NCI-H1048 (cell line): ENCODE results near the gene CD300LB.
"Not testable (repeated sequence)": the region's sequence is repeated elsewhere in the genome, so short reads cannot be mapped to it uniquely, and the experiment has no call there.

ENCODE experiments used
- DNase-seq: peaks from one replicate; lab custom pipeline; 2025; lab: John Stamatoyannopoulos, UW

CD300LB gene

DNA sequence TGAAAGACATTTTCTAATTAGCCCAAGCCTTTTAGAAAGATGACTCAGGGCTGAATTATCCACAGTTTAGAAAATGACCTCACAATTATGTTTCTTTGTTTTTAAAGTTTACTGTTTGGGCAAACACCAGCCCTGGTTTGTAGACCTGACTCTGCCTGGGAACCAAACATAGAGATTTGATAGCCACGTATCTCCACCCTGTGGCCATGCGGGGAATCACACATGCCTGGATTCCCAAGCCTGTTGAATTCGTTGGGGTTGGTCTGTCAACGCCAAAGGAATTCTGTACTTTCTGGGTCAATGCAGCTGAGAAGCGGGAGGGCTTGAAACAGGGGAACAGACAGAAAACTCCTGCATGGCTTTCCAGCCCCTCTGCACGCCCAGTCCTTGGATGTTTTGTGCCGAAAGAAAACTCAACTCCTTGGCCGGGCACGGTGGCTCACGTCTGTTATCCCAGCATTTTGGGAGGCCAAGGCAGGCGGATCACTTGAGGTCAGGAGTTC lies 37.9 kb downstream of the CD300LB start:
- no peak for DNase-seq

DNA sequence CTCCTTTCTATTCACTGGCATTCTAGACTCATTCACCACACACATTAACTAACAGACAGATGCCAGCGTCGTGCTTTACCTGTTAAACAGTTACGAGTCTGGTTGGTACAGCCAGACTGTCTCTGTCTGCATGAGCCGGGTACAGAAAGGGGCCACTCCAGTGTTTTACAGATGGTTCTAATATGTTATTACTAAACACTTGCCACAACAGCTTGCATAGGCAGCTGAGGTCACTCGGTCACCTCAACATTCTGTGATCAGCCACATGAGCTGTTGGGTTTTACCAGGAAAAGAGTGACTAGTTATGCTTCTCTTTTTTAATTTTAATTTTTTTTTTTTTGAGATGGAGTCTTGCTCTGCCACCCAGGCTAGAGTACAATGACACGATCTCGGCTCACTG lies 39.6 kb downstream of the CD300LB start:
- no peak for DNase-seq

DNA sequence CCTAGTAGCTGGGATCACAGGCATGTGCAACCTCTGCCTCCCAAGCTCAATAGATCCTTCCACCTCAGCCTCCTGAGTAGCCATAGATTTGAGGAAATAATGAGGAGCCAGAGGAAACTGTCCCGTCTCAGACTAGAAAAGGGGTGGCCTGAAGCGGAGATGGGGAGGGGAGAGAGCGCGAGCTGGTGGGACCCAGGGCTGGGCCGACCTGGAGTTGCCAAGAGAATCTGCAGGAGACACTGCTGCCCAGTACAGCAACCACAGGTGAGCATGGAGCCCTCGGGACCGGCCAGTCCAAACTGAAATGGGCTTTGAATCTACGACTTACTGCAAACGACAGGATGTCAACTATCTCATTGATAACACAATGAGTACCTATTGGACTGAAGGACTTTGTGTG lies 40.6 kb downstream of the CD300LB start:
- DNase-seq = no peak

DNA sequence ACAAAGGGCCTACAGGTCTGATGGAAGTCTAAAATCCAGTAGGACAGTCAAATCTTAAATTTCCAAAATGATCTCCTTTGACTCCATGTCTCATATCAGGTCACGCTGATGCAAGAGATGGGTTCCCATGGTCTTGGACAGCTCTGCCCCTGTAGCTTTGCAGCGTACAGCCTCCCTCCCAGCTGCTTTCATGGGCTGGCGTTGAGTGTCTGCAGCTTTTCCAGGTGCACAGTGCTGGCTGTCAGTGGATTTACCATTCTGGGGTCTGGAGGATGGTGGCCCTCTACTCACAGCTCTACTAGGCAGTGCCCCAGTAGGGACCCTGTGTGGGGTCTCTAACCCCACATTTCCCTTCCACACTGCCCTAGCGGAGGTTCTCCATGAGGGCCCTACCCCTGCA lies 43.0 kb downstream of the CD300LB start:
- DNase-seq = not testable (repeated sequence)

DNA sequence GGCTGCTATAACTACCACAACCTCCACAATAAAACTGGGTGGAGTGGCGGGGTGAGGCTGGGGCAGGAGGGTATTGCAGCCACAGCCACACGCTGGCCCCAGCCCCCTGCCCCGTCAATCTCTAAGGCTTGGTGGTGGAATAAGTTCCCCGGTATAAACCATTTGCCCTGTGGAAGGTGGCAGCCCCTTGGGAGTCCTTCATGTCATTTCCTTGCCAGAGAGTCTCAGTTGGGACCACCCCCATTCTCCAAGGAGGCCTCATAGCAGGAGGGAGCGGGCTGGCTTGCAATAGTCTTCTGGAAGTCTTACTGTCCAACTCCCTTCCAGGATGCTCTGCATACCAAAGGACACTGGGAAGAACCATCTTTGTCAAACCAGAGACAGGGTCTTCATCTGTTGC lies 45.4 kb downstream of the CD300LB start:
- DNase-seq = no peak

DNA sequence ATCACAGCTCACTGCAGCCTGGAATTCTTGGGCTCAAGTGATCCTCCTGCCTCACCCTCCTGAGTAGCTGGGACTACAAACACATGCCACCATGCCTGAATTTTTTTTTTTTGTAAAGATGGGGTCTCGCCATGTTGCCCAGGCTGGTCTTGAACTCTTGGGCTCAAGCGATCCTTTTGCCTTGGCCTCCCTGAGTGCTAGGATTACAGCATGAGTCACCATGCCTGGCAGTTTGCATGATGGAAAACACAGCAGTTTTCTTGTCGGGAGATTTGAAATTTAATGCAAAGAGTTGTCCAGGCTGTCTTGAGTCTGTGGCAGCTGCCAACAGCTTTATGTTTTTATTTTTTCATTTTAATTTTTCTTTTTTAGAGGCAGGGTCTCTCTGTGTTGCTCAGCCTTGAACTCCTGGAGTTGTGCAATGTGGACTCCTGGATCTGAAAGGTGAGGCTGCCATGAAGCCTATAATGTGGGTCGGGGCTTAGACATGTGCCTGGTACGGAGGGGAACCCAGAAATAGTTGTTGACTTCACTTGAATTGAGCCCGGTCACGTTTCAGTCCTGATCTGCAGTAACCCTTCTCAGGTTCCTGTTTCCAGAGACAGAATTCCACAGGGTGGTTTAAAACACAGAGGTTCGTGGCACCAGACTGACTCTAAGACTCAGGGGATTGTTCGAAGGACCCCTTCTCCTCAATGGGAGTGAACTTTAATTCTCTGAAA lies 46.1 kb downstream of the CD300LB start:
- DNase-seq = no peak

DNA sequence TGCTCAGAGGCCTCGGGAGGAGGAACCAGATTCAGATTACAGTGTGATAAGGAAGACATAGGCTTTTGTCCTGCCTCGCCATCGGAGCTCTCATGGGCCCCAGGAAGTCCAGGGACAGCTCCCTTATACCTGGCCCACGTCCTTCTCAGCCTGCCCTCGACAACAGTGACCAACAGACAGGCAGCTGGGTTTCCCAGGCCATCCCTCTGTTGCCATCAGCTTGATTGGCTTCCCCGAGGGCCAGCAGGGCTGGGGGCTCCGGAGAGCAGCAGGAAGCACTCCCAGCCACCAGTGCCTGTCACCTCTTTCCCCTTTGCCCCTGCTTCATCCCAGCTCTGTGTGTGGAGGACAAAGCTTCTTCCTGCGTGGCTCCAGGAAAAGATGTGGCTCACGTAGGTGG lies 47.2 kb downstream of the CD300LB start:
- no peak for DNase-seq

DNA sequence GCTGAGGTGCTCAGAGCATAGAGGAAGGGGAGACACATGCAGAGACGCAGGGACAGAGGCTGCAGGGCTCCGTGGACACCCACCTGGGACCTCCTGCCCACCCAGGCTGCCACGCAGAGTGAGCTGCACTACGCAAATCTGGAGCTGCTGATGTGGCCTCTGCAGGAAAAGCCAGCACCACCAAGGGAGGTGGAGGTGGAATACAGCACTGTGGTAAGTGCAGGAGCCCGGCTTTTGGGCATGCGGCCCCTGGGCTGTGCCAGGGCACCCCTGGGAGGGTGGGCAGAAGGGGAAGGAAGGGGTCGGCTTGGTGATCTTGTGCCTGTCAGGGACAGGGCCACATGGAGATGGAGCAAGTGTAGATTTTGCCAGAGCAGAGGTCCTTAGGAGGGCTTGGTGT lies 49.7 kb downstream of the CD300LB start:
- no peak for DNase-seq

DNA sequence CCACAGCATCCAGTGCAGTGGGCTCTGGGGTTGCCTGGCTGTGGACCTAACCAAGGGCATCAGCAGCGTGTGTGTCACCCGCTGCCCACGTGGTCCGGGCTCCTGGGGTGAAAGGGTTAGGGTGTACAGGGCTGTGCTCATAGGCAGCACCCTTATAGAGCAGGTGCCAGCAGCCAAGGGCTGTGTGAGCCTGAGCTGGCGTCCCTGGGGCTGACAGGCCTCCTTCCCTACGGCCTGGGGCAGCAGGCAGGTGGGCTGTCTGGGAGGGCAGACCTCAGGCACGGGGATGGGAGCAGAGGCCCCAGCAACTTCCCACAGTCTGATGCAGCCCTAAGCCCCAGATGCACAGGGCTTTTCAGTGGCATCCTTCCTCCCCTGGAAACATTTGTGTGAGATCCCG lies 51.0 kb downstream of the CD300LB start:
- no peak for DNase-seq

DNA sequence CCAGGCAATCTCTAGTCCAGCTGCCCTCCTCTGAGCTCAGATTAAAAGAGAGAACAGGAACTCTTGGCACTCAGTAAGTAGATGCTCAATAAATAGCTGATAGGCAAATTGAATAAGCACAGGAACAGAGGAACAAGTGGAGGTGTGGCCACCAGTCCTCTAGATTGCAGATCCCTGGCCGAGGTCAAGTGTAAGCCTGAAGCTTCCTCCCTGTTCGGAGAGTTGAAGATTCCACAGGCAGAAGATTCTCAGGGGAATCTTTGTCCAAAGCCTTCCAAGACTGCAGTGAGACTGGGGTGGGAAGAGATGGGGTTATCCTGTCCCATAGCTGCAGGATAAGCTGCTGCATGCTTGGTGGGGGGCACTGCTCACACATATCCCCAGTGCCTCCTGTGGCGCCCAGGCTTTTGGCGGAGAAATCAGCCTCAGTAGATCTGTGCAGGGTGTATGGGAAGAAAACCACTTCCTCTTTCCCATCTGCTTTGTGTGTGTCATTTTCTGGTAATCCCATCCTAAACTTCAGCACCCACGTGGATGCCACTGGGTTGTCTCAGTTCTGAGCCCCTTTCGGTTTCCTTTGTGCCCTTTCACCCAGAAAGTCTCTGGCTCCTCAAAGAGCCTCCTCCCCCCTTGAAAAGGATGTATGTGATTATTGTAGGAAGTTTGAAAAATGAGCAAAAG lies 52.7 kb downstream of the CD300LB start:
- no peak for DNase-seq

DNA sequence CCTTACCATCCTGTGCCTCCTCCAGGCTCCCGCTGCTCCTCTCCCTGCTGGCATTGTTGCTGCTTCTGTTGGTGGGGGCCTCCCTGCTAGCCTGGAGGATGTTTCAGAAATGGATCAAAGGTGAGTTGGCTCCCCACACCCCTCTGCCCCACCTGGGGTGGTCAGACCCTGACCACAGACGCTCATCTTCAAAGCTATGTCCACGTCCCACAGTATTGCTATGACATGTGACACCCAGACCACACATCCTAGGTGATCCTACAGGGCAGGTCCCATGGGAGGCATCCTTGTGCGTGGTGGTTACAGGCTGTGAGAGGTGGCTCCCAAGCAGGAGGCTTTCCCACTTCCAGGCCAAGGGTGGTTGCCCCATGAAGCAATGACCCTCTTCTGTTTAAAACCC lies 53.9 kb downstream of the CD300LB start:
- DNase-seq = no peak

DNA sequence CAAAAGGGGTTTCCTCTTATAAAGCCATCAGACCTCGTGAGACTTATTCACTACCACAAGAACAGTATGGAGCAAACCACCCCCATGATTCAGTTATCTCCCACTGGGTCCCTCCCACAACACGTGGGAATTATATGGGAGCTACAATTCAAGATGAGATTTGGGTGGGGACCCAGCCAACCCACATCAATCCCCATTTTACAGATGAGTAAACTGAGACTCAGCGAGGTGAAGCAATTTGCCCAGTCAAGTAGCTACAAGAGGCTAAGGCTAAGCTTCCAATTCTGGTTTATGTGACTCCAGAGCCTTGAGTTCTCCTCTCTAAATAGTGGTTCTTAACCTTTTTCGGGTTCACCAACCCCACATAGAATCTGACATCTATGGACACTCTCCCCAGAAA lies 56.1 kb downstream of the CD300LB start:
- DNase-seq = no peak

DNA sequence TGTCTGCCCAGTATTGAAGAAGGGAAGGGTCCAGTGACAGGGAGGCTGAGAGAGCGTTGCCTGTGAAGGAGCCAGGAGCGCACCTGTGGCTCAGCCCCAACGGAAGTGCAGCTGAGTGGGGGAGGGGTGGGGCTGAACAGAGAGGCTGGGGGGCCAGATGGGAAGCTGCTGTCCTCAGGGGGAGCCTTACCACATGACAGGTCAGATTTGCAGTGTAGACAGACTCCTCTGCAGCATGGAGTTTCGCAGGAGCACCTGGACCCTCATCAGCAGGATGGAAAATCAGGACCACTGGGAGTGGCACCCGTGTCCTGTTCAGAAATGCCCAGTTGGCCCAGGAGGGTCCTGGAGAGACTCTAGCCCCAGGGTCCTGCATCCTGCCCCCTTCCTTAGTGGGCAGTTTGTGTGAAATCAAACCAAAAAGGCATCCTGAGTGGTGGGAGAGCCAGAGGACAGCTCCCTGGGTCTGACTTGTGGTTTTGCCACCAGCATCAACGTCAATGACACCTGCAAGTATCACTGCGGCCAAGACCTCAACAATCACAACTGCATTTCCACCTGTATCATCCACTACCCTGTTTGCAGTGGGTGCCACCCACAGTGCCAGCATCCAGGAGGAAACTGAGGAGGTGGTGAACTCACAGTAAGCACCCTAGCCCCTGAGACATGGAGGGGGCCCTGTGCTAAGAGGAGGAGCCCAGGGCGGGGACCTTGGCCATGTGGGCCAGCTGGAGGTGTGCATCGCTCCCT lies 57.1 kb downstream of the CD300LB start:
- no peak for DNase-seq

DNA sequence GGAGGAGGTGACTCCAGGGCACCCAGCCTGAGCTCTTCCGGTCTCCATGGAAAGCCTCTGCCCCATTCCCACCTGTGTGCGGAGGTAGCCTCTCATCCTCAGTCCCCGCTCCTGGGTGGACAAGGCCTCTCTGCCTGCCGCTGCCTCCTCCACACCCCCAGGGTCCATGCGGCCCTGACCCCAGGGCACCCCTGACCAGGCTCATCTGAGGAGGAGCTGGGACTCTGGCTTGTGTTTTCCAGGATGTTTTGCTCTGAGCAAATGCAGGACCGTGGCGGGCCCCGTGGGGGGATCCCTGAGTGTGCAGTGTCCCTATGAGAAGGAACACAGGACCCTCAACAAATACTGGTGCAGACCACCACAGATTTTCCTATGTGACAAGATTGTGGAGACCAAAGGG lies 58.0 kb downstream of the CD300LB start:
- DNase-seq = no peak

DNA sequence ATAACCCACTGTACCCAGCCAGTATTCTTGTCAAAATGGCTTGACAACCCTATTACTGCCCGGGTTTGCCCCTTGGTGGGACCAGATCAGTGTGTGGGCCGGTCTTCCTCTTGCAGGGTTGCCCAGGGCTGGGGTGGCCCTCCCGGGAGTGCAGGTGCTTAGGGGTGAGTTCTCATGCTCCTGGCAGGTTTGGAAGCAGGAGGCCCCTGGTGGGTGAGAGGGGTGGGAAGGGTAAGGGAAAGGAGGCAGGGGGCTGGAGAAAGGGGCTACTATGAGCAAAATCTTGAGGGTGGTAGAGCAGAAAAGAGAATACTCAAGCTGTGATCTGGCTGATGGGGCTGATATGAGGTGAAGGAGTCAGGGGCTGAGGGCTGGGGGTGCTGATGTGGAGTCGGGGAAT lies 58.4 kb downstream of the CD300LB start:
- no peak for DNase-seq

DNA sequence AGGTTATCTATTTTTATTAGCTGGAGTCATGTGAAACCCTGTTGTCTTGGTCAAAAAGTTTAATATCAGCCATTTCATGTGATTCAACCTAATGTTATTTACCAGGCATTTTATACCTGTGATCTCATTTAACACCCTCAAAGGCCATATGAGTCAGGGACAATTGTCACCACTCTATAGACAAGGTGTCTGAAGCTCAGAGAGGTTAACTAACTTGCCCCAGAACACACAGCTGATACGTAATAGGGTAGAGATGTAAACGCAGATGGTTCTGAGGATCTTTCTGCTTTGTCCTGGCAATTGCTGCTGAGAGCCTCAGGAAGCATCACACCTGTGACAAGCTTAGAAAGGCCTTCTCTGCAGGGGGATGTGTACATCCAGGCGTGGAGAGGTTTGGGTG lies 59.9 kb downstream of the CD300LB start:
- no peak for DNase-seq
